T-cell (primary cell): ENCODE data around the gene CYP27B1. TPM values are rescaled to one million over a fixed set of nuclear protein-coding genes. Genes with fewer than 3 reads are reported as not detected.

Experiments used
- ATAC-seq, 4 experiments: fragments of 200-7000 bp in 3 of 4; fragments of 150-1000 bp in 1 of 4; cut with Tn5 transposase; replicated peaks in 1 of 4; 1 replicate in 3 of 4; 2 replicates in 1 of 4; pipeline ENCODE4 v1.10.0; 2021; ENCODE audit warnings: moderate library complexity in 3 of 4, mild to moderate bottlenecking in 2 of 4, moderate number of reproducible peaks in 1 of 4
- CTCF ChIA-PET, 2 donors: fragments of 300-600 bp; sonication (Branson Sonifier 250); formaldehyde crosslinking; loops; one replicate each; lab custom pipeline; 2022; ENCODE audit warnings: antibody characterized with exemption in 2 of 2; lab: Charles Lee
- POLR2A ChIA-PET, 2 donors: fragments of 300-600 bp; sonication (Branson Sonifier 250); formaldehyde crosslinking; loops; one replicate each; lab custom pipeline; 2022; ENCODE audit warnings: antibody characterized with exemption in 2 of 2; lab: Charles Lee
- DNase-seq, 35 experiments: peaks; one replicate each; pipeline versions ENCODE4 v3.0.0 to v3.0.0-alpha.2; 2013 to 2023
- H3K27ac ChIP-seq: one replicate; pipeline ENCODE4 v1.5.1; 2013; ENCODE audit warnings: low read length
- H3K27me3 ChIP-seq, 2 experiments: replicated peaks in 1 of 2; 1 replicate in 1 of 2; 2 replicates in 1 of 2; pipeline versions ENCODE4 v1.6.1 to v1.7.0; 2013; ENCODE audit warnings: low read length in 1 of 2, mixed read lengths in 1 of 2; ENCODE audit not compliant: control insufficient read depth in 2 of 2, insufficient read depth in 2 of 2; ENCODE audit errors: extremely low read depth in 1 of 2
- H3K36me3 ChIP-seq, 2 donors: 1 replicate in 1 of 2; 2 replicates in 1 of 2; pipeline versions ENCODE4 v1.6.1 to v1.7.0; 2013; ENCODE audit warnings: low read length in 1 of 2; ENCODE audit not compliant: control insufficient read depth in 2 of 2, insufficient read depth in 1 of 2; ENCODE audit errors: extremely low read depth in 1 of 2
- H3K4me1 ChIP-seq, 2 experiments: 1 replicate in 1 of 2; 2 replicates in 1 of 2; pipeline versions ENCODE4 v1.6.1 to v1.7.0; 2013; ENCODE audit warnings: low read length in 2 of 2, mixed read lengths in 1 of 2; ENCODE audit not compliant: insufficient read depth in 2 of 2, control insufficient read depth in 1 of 2; ENCODE audit errors: extremely low read depth in 1 of 2
- H3K4me3 ChIP-seq, 2 donors: 1 replicate in 1 of 2; 2 replicates in 1 of 2; pipeline versions ENCODE4 v1.5.1 to v1.7.0; 2013; ENCODE audit warnings: mild to moderate bottlenecking in 2 of 2, low read length in 1 of 2, moderate library complexity in 1 of 2; ENCODE audit not compliant: control insufficient read depth in 1 of 2; ENCODE audit errors: extremely low read depth in 1 of 2
- H3K9me3 ChIP-seq: 2 replicates; pipeline ENCODE4 v1.7.0; 2013
- H3K27ac Mint-ChIP-seq, 2 donors: one replicate each; pipeline ENCODE4 v1.8.0; 2020 to 2021; ENCODE audit warnings: mild to moderate bottlenecking in 2 of 2, mixed read lengths in 2 of 2
- H3K27me3 Mint-ChIP-seq, 2 donors: one replicate each; pipeline ENCODE4 v1.8.0; 2021 to 2022; ENCODE audit warnings: mixed read lengths in 2 of 2
- H3K36me3 Mint-ChIP-seq: one replicate; pipeline ENCODE4 v1.8.0; 2021; ENCODE audit warnings: mixed read lengths
- H3K4me1 Mint-ChIP-seq, 3 donors: one replicate each; pipeline ENCODE4 v1.8.0; 2020 to 2022; ENCODE audit warnings: mixed read lengths in 3 of 3, mild to moderate bottlenecking in 1 of 3
- H3K4me3 Mint-ChIP-seq, 3 donors: one replicate each; pipeline ENCODE4 v1.8.0; 2020 to 2022; ENCODE audit warnings: mild to moderate bottlenecking in 3 of 3, mixed read lengths in 3 of 3, moderate library complexity in 3 of 3
- H3K9me3 Mint-ChIP-seq, 3 donors: one replicate each; pipeline ENCODE4 v1.8.0; 2020 to 2022; ENCODE audit warnings: mixed read lengths in 3 of 3
- WGBS: methylation state at CpG from one replicate; pipeline ENCODE4 v1.1.5; 2013; ENCODE audit warnings: missing lambda C conversion rate; ENCODE audit not compliant: insufficient coverage; 5-methylcytosine and 5-hydroxymethylcytosine counted together
- total RNA-seq, 35 experiments: library from RNA in 6 of 35; stranded (reverse) in 6 of 35; fragments of 120-200 nt in 1 of 35; gene quantifications; one replicate each; pipeline versions ENCODE4 v1.2.1 to v1.2.4 and lab custom pipeline; 2013 to 2026

Gene CYP27B1
- total RNA-seq, 5 donors from 2014 or later (not counting 1 experiment from before 2014, with no cell fraction given): 0.76 to 2.1 (median 1.2) TPM

DNA sequence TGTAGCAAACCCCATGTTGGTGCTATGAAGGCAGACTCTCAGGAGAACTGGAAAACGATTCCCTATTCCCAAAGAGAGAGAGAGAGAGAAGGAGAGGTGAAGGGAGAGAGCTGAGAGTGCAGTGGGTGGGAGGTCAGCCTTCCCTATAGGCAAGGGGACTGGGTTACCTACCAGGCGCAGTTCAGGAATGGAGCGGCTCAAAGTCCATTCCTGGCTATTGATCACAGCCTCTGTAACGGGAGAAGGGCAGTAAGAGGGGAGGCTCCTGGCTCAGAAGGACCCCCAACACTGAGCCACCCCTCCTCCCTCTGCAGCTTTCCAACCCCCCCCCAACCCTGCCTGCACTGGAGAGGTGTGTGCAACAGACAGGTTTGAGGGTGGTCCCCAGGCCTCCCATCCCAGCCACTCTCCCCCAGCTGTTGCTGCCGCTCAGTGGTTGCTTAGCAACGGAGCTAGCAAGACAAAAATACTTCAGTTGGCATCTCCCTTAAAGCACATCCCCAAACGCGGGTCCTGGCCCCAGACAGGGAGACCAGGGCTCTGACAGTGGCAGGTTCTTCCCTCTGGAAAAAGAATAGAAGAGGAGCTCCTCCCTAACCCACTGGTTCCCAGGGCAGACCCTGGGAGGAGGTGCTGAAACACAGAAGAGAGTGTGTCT is 31.6 kb downstream of the CYP27B1 start:
- peak overlapping the region; percentile 69 to 78 for H3K27ac Mint-ChIP-seq
- H3K4me3 Mint-ChIP-seq: no peak overlapping the region
- WGBS: no CpG with 5 or more reads among the region's 8 CpGs
- H3K27me3 ChIP-seq: no peaks in the 10 kb centered on the region
- H3K9me3 Mint-ChIP-seq: no peaks in the 10 kb centered on the region
- no peaks in the 10 kb centered on the region for H3K27me3 Mint-ChIP-seq
- no peaks in the 10 kb centered on the region for H3K9me3 ChIP-seq
- DNase-seq (no peak), ATAC-seq (no peak)
- H3K4me1 Mint-ChIP-seq: peaks cover 25 to 31% (median 27%) of the 10 kb centered on the region in 3 donors
- peaks cover 53% of the 10 kb centered on the region for H3K36me3 Mint-ChIP-seq
- H3K4me3 ChIP-seq: no peak overlapping the region
- CTCF ChIA-PET: interaction anchor here (0.5 to 0.6 kb wide), 2 partner anchors 69 to 106 kb away, joined by 3 to 4 read pairs; no protein-coding TSS in a partner anchor
- H3K4me1 ChIP-seq: peaks cover 13 to 42% of the 10 kb centered on the region in 2 experiments
- H3K36me3 ChIP-seq: peaks cover 24 to 80% of the 10 kb centered on the region in 2 donors
- no peak overlapping the region for H3K27ac ChIP-seq
- POLR2A ChIA-PET: no interaction called here

DNA sequence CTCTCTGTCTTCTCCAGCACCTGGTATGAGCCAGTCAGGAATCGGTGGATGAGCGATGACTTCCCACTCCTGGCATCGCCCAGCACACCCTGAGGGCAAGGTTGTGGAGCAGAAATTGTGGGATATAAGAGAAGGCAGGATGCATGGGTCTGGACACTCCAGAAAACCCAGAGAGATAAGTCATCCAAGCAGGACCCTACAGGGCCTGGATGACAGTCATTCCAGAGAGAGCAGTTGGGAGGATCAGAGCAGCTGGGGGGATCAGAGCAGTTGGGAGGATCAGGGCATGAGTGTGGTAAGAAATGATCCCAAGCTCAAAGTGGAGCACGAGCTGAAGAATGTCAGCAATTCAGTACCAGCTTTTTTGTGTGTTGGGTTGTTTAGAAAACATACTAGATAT is 32.3 kb downstream of the CYP27B1 start:
- Histone ChIP-seq H3K27me3 (no peaks in the 10 kb centered on the region), H3K9me3 (no peaks in the 10 kb centered on the region), H3K36me3 (peaks cover 24 to 80% of the 10 kb centered on the region in 2 donors), H3K27ac (no peak overlapping the region), H3K4me3 (no peak overlapping the region), H3K4me1 (peaks cover 6 to 35% of the 10 kb centered on the region in 2 experiments)
- ATAC-seq (no peak), DNase-seq (no peak)
- peaks cover 21 to 25% (median 22%) of the 10 kb centered on the region in 3 donors for H3K4me1 Mint-ChIP-seq
- H3K9me3 Mint-ChIP-seq: no peaks in the 10 kb centered on the region
- whole genome bisulfite sequencing: 100% methylated on average over 1 of the region's 4 CpGs
- ChIA-PET CTCF (interaction anchor here in 1 of 2 donors (0.5 kb wide), 2 partner anchors 50 to 106 kb away, joined by 3 read pairs; no protein-coding TSS in a partner anchor), POLR2A (no interaction called here)
- H3K4me3 Mint-ChIP-seq: no peak overlapping the region
- H3K27ac Mint-ChIP-seq: peak overlapping the region; percentile 8 to 78
- no peaks in the 10 kb centered on the region for H3K27me3 Mint-ChIP-seq
- H3K36me3 Mint-ChIP-seq: peaks cover 60% of the 10 kb centered on the region

DNA sequence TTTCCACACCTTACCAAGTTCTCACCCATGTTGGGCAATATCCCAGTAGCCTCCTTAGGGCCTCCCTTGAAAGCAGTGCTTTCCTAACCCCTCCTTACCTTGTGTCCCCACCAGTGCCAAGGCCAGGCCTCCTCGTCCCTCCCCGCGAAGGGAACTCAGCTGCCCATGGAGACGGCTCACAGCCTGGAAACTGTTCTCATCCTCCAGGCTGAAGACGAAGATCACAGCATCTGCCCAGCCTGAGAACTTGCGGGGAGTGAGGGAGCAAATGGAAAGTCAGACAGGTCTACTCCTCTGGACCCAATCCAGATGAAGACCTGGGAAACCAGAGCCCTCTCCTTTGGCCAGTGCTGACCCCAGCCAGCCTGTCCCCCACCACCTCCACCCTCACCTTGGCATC is 33.0 kb downstream of the CYP27B1 start:
- ATAC-seq (no peak), DNase-seq (no peak)
- WGBS: 93% methylated on average over 6 of the region's 6 CpGs
- H3K27me3 Mint-ChIP-seq: no peaks in the 10 kb centered on the region
- H3K27ac Mint-ChIP-seq: peak overlapping the region in 1 of 2 donors; percentile 8
- CTCF ChIA-PET: interaction anchor here in 1 of 2 donors (0.7 kb wide), 1 partner anchor 108 kb away, joined by 3 read pairs; no protein-coding TSS in a partner anchor
- H3K4me3 ChIP-seq: no peak overlapping the region
- POLR2A ChIA-PET: no interaction called here
- peaks cover under 1 to 28% of the 10 kb centered on the region in 2 experiments for H3K4me1 ChIP-seq
- H3K27me3 ChIP-seq: no peaks in the 10 kb centered on the region
- H3K4me3 Mint-ChIP-seq: no peak overlapping the region
- peaks cover 21 to 81% of the 10 kb centered on the region in 2 donors for H3K36me3 ChIP-seq
- peaks cover 60% of the 10 kb centered on the region for H3K36me3 Mint-ChIP-seq
- peaks cover 14 to 18% (median 15%) of the 10 kb centered on the region in 3 donors for H3K4me1 Mint-ChIP-seq
- no peaks in the 10 kb centered on the region for H3K9me3 ChIP-seq
- no peaks in the 10 kb centered on the region for H3K9me3 Mint-ChIP-seq
- H3K27ac ChIP-seq: no peak overlapping the region

DNA sequence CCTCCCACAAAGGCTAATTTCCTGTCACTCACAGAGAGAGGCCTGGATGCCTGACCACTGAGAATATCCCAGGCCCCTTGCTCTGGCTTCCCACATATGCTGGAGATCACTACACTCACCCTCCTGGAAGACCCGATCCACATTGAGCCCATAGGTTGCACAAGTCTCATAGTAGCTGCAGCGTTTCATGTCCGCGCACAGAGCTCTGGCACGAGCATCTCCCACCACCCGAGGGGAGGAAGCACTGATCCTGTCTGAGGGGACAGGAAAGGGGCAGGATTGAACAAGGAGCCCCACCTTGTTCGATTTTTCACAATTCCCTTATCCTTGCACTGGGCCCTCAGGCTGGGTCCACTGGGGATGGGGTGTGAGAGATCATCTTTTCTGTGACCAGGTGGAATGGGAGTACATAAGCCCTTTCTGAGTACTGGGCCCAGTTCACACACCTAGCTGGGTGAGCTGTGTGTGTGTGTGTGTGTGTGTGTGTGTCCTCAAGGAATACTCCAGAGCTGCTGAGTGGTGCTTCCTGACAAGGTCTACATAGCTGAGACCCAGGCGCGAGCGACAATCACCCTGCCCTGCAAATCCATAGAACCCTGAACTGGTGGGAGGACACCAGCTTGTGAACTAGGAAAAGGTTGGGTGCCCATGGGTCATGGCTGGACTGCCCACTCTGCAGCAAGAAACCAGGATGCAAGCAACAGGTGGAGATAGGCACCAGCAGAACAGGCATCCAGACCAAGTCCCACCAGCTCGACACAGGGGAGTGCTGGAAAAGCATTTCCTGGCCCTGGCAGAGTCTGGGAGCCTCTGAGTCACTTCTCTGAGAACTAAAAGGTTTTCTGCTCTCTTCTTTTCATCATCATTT is 33.9 kb downstream of the CYP27B1 start:
- no peak overlapping the region for H3K4me3 ChIP-seq
- H3K27me3 ChIP-seq: no peaks in the 10 kb centered on the region
- Mint-ChIP-seq H3K27me3 (no peaks in the 10 kb centered on the region), H3K9me3 (no peaks in the 10 kb centered on the region), H3K4me3 (no peak overlapping the region), H3K27ac (peak overlapping the region in 1 of 2 donors; percentile 25), H3K4me1 (peaks cover 13 to 17% (median 14%) of the 10 kb centered on the region in 3 donors), H3K36me3 (peaks cover 67% of the 10 kb centered on the region)
- no peak overlapping the region for H3K27ac ChIP-seq
- H3K36me3 ChIP-seq: peaks cover 21 to 90% of the 10 kb centered on the region in 2 donors
- 96% methylated on average over 7 of the region's 11 CpGs for WGBS
- ChIA-PET CTCF (interaction anchor here in 1 of 2 donors (0.9 kb wide), 1 partner anchor 26 kb away, joined by 3 read pairs; no protein-coding TSS in a partner anchor), POLR2A (interaction anchor here in 1 of 2 donors (0.6 kb wide), 1 partner anchor 13 kb away, joined by 5 read pairs; no protein-coding TSS in a partner anchor)
- H3K4me1 ChIP-seq: peaks cover 0 to 22% of the 10 kb centered on the region in 2 experiments
- no peaks in the 10 kb centered on the region for H3K9me3 ChIP-seq
- no peak for ATAC-seq
- DNase-seq: no peak

DNA sequence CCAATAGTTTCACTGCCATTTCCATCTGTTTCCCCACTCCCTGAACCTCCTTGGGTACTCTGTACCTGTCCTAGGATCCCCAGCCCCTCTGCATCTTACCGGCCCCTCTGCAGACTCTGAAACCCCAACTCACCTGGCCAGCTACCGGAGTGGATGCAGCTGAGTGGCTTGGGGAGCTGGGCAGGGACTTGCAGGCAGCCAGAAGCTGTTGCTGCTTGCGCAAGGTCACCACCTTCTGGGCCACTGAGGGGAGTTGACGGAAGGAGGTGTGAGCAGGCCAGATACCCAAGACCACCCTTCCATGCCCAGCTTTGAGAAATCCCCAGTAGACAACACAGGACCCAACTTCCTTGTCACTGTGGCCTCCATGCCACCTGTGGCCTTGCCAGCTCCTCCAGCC is 34.6 kb downstream of the CYP27B1 start:
- peaks cover 0 to 20% of the 10 kb centered on the region in 2 experiments for H3K4me1 ChIP-seq
- Mint-ChIP-seq H3K27ac (peak overlapping the region in 1 of 2 donors; percentile 36), H3K36me3 (peaks cover 70% of the 10 kb centered on the region), H3K4me1 (peaks cover 13 to 19% (median 14%) of the 10 kb centered on the region in 3 donors), H3K9me3 (no peaks in the 10 kb centered on the region), H3K27me3 (no peaks in the 10 kb centered on the region), H3K4me3 (no peak overlapping the region)
- 100% methylated on average over 1 of the region's 4 CpGs for WGBS
- H3K36me3 ChIP-seq: peaks cover 21 to 94% of the 10 kb centered on the region in 2 donors
- H3K9me3 ChIP-seq: no peaks in the 10 kb centered on the region
- ATAC-seq: no peak
- DNase-seq: no peak
- H3K27ac ChIP-seq: no peak overlapping the region
- no peaks in the 10 kb centered on the region for H3K27me3 ChIP-seq
- ChIA-PET CTCF (interaction anchor here in 1 of 2 donors (0.9 kb wide), 1 partner anchor 27 kb away, joined by 3 read pairs; no protein-coding TSS in a partner anchor), POLR2A (no interaction called here)
- H3K4me3 ChIP-seq: no peak overlapping the region
